H9 (cell line): Measurements from ENCODE around the gene NKPD1. TPM values are rescaled to one million over a fixed set of nuclear protein-coding genes. Genes with fewer than 3 reads are reported as not detected.

ENCODE experiments used
- DNase-seq: peaks from one replicate; pipeline ENCODE4 v3.0.0-alpha.2; 2017
- H2AFZ ChIP-seq: one replicate; pipeline ENCODE4 v1.6.1; 2013; ENCODE audit warnings: mild to moderate bottlenecking, low read length, control low read depth, moderate library complexity
- H2AK5ac ChIP-seq: 2 replicates; pipeline ENCODE4 v1.6.1; 2013; ENCODE audit warnings: low read length, control low read depth, mixed read lengths; ENCODE audit not compliant: insufficient read length
- H2BK120ac ChIP-seq: one replicate; pipeline ENCODE4 v1.6.1; 2013; ENCODE audit warnings: low read depth, mild to moderate bottlenecking, low read length, control low read depth, inconsistent platforms; ENCODE audit not compliant: poor library complexity, severe bottlenecking
- H2BK12ac ChIP-seq: 2 replicates; pipeline ENCODE4 v1.6.1; 2013; ENCODE audit warnings: low read length, control low read depth, mixed read lengths, low read depth; ENCODE audit not compliant: insufficient read length
- H2BK15ac ChIP-seq: 2 replicates; pipeline ENCODE4 v1.6.1; 2013; ENCODE audit warnings: low read depth, low read length, control low read depth
- H2BK20ac ChIP-seq: one replicate; pipeline ENCODE4 v1.6.1; 2013; ENCODE audit warnings: low read depth, mild to moderate bottlenecking, low read length, control low read depth, inconsistent platforms; ENCODE audit not compliant: poor library complexity, severe bottlenecking
- H2BK5ac ChIP-seq: 2 replicates; pipeline ENCODE4 v1.6.1; 2013; ENCODE audit warnings: low read length, control low read depth, mixed read lengths; ENCODE audit not compliant: insufficient read length
- H3K14ac ChIP-seq: 2 replicates; pipeline ENCODE4 v1.6.1; 2013; ENCODE audit warnings: low read length, control low read depth; ENCODE audit not compliant: insufficient read depth
- H3K18ac ChIP-seq: 2 replicates; pipeline ENCODE4 v1.6.1; 2013; ENCODE audit warnings: low read depth, mild to moderate bottlenecking, mixed read lengths, low read length, control low read depth; ENCODE audit not compliant: insufficient read length
- H3K23ac ChIP-seq: 2 replicates; pipeline ENCODE4 v1.6.1; 2013; ENCODE audit warnings: low read length, control low read depth, mixed read lengths, low read depth; ENCODE audit not compliant: insufficient read length
- H3K23me2 ChIP-seq: 2 replicates; pipeline ENCODE4 v1.6.1; 2013; ENCODE audit warnings: low read depth, mild to moderate bottlenecking, mixed read lengths, low read length, control low read depth; ENCODE audit not compliant: insufficient read length, poor library complexity, severe bottlenecking
- H3K27ac ChIP-seq: 2 replicates; pipeline ENCODE4 v1.5.1; 2013; ENCODE audit warnings: low read length, control low read depth, mixed read lengths, low read depth; ENCODE audit not compliant: insufficient read length
- H3K27me3 ChIP-seq: 2 replicates; pipeline ENCODE4 v1.6.1; 2013; ENCODE audit warnings: low read length, control low read depth, inconsistent platforms; ENCODE audit not compliant: insufficient read depth
- H3K4ac ChIP-seq: 2 replicates; pipeline ENCODE4 v1.6.1; 2013; ENCODE audit warnings: low read depth, mild to moderate bottlenecking, control low read depth, inconsistent platforms, low read length, moderate library complexity
- H3K4me1 ChIP-seq: 2 replicates; pipeline ENCODE4 v1.6.1; 2013; ENCODE audit warnings: low read length, control low read depth, inconsistent platforms; ENCODE audit not compliant: insufficient read depth
- H3K4me2 ChIP-seq: 2 replicates; pipeline ENCODE4 v1.6.1; 2013; ENCODE audit warnings: low read length, control low read depth, mixed read lengths; ENCODE audit not compliant: insufficient read length, insufficient read depth
- H3K56ac ChIP-seq: 2 replicates; pipeline ENCODE4 v1.6.1; 2013; ENCODE audit warnings: low read depth, mild to moderate bottlenecking, mixed read lengths, low read length, control low read depth; ENCODE audit not compliant: insufficient read length
- H3K79me1 ChIP-seq: 2 replicates; pipeline ENCODE4 v1.6.1; 2013; ENCODE audit warnings: low read depth, mild to moderate bottlenecking, moderate library complexity, low read length, control low read depth, inconsistent platforms; ENCODE audit not compliant: insufficient read depth, poor library complexity, severe bottlenecking
- H3K79me2 ChIP-seq: 2 replicates; pipeline ENCODE4 v1.6.1; 2013; ENCODE audit warnings: low read length, control low read depth, inconsistent platforms; ENCODE audit not compliant: insufficient read depth
- H3K9ac ChIP-seq: 2 replicates; pipeline ENCODE4 v1.6.1; 2013; ENCODE audit warnings: low read length, control low read depth, mixed read lengths; ENCODE audit not compliant: insufficient read length; ENCODE audit errors: extremely low read depth
- H3K9me3 ChIP-seq: one replicate; pipeline ENCODE4 v1.6.1; 2013; ENCODE audit warnings: low read depth, low read length, inconsistent platforms; ENCODE audit not compliant: control insufficient read depth
- H3T11ph ChIP-seq: one replicate; pipeline ENCODE4 v1.6.1; 2013; ENCODE audit warnings: mild to moderate bottlenecking, low read length, control low read depth, inconsistent platforms
- H4K20me1 ChIP-seq: one replicate; pipeline ENCODE4 v1.6.1; 2013; ENCODE audit not compliant: control insufficient read depth, insufficient read length, insufficient read depth
- H4K5ac ChIP-seq: 2 replicates; pipeline ENCODE4 v1.6.1; 2013; ENCODE audit warnings: low read depth, mild to moderate bottlenecking, mixed read lengths, low read length, control low read depth; ENCODE audit not compliant: insufficient read length
- H4K8ac ChIP-seq: replicated peaks from 2 replicates; pipeline ENCODE4 v1.6.1; 2013; ENCODE audit warnings: low read length, control low read depth, mixed read lengths, low read depth; ENCODE audit not compliant: insufficient read length
- H4K91ac ChIP-seq: 2 replicates; pipeline ENCODE4 v1.6.1; 2013; ENCODE audit warnings: low read depth, mild to moderate bottlenecking, moderate library complexity, mixed read lengths, low read length, control low read depth; ENCODE audit not compliant: insufficient read length
- H3K27ac Mint-ChIP-seq, 3 experiments: 2 replicates in 2 of 3; 3 replicates in 1 of 3; pipeline ENCODE4 v1.8.0; 2020 to 2021; ENCODE audit warnings: mixed read lengths in 3 of 3, mild to moderate bottlenecking in 1 of 3, moderate library complexity in 1 of 3
- H3K27me3 Mint-ChIP-seq: 2 replicates; pipeline ENCODE4 v1.8.0; 2021; ENCODE audit warnings: low read depth, mild to moderate bottlenecking, moderate library complexity, mixed read lengths
- H3K36me3 Mint-ChIP-seq, 3 experiments: 2 replicates in 2 of 3; 3 replicates in 1 of 3; pipeline ENCODE4 v1.8.0; 2020 to 2021; ENCODE audit warnings: low read depth in 3 of 3, mixed read lengths in 3 of 3; ENCODE audit not compliant: insufficient read depth in 1 of 3
- H3K4me1 Mint-ChIP-seq, 2 experiments: 2 replicates each; pipeline ENCODE4 v1.8.0; 2020; ENCODE audit warnings: mixed read lengths in 2 of 2
- H3K4me3 Mint-ChIP-seq, 2 experiments: 2 replicates in 1 of 2; 3 replicates in 1 of 2; pipeline ENCODE4 v1.8.0; 2020 to 2021; ENCODE audit warnings: mild to moderate bottlenecking in 2 of 2, mixed read lengths in 2 of 2, moderate library complexity in 1 of 2
- H3K9me3 Mint-ChIP-seq, 2 experiments: 2 replicates in 1 of 2; 3 replicates in 1 of 2; pipeline ENCODE4 v1.8.0; 2020; ENCODE audit warnings: mild to moderate bottlenecking in 2 of 2, mixed read lengths in 2 of 2, moderate library complexity in 1 of 2
- CTCF ChIP-seq: fragments of 200-600 bp; sonication (generic); conservative IDR thresholded peaks from 3 replicates; pipeline ENCODE4 v1.8.0; 2021; ENCODE audit warnings: antibody characterized with exemption, mild to moderate bottlenecking
- WGBS: extraction: QIAGEN DNeasy Blood & Tissue Kit; methylation state at CpG from one replicate; pipeline ENCODE4 v1.1.7; 2013; ENCODE audit warnings: missing lambda C conversion rate, low lambda C conversion rate, mixed read lengths; ENCODE audit not compliant: insufficient read length; ENCODE audit errors: extremely low coverage; 5-methylcytosine and 5-hydroxymethylcytosine counted together
- total RNA-seq: library from RNA; stranded (reverse); gene quantifications from 2 replicates; pipeline ENCODE4 v1.2.1, GENCODE V29; 2021

NKPD1 gene
- total RNA-seq, 1 experiment from 2014 or later = 0.17 TPM

- H4K5ac ChIP-seq = no peak overlapping the region
- H4K8ac ChIP-seq = no peak overlapping the region
- no peak overlapping the region for H3K4me2 ChIP-seq
- no peak overlapping the region for H2BK12ac ChIP-seq
- H4K20me1 ChIP-seq = peaks cover 8% of the 10 kb centered on the region
- no peak overlapping the region for H4K91ac ChIP-seq
- no peak overlapping the region for H3K18ac ChIP-seq
- no peaks in the 10 kb centered on the region for H3K27me3 ChIP-seq
- H3K36me3 Mint-ChIP-seq = peaks cover 0 to 4% (median 0%) of the 10 kb centered on the region in 3 experiments; a peak in 1 of 7 replicates
- H3K27ac ChIP-seq = no peak overlapping the region
- no peak overlapping the region for H2AFZ ChIP-seq
- TF ChIP-seq CTCF = no peak
- H3K9me3 ChIP-seq = no peaks in the 10 kb centered on the region
- no peak overlapping the region for H3T11ph ChIP-seq
- H2BK120ac ChIP-seq = no peak overlapping the region
- H3K79me2 ChIP-seq = peaks cover 8% of the 10 kb centered on the region; the same call in 1 of the 2 replicates
- no peak overlapping the region for H2BK20ac ChIP-seq
- H2BK15ac ChIP-seq = no peak overlapping the region
- no peaks in the 10 kb centered on the region for H3K79me1 ChIP-seq
- no peak for DNase-seq
- no peaks in the 10 kb centered on the region for H3K27me3 Mint-ChIP-seq
- no peak overlapping the region for H3K27ac Mint-ChIP-seq
- H3K9me3 Mint-ChIP-seq = no peaks in the 10 kb centered on the region
- H3K23me2 ChIP-seq = no peaks in the 10 kb centered on the region
- H2BK5ac ChIP-seq = no peak overlapping the region
- no peak overlapping the region for H3K14ac ChIP-seq
- no peak overlapping the region for H3K4ac ChIP-seq
- no CpG with 5 or more reads among the region's 5 CpGs for WGBS
- H3K9ac ChIP-seq = no peak overlapping the region
- no peak overlapping the region for H3K4me3 Mint-ChIP-seq
- H3K4me1 ChIP-seq = no peaks in the 10 kb centered on the region; the same call in 1 of the 2 replicates
- H3K56ac ChIP-seq = no peak overlapping the region
- H2AK5ac ChIP-seq = no peak overlapping the region
- H3K23ac ChIP-seq = no peak overlapping the region
- H3K4me1 Mint-ChIP-seq = peaks cover 17 to 37% of the 10 kb centered on the region in 2 experiments
Measured at GRCh38 chr19:45118106-45118505, 42.7 kb downstream of the NKPD1 start.
